NCI-H187 (cell line): ENCODE measurements around the gene PAX7.
"Not testable (repeated sequence)": the region's sequence is repeated elsewhere in the genome, so short reads cannot be mapped to it uniquely, and the experiment has no call there.

Experiments
- DNase-seq, 2 experiments: peaks; one replicate each; lab custom pipeline; 2025; lab: John Stamatoyannopoulos, UW

PAX7 gene

DNA sequence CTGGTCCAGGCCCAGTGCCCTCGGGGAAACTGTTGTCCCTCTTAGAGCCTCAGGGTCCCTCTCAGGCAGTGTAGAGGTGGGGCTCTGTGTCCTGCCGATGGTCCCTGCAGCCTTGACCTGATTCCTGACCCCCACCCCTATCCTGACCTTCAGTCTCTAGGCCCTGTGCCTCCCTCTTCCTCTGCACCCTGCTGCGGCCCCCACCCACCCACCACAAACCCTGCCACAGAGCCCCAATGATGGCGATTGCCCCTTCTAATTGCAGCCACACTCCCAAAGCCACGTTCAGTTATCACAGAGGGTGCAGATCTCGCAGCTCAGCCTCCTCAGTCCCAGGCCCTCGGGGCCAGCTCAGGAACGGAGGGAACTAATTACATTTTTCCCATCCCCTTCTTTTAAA, 99.7 kb downstream of the PAX7 start:
- DNase-seq: no peak

DNA sequence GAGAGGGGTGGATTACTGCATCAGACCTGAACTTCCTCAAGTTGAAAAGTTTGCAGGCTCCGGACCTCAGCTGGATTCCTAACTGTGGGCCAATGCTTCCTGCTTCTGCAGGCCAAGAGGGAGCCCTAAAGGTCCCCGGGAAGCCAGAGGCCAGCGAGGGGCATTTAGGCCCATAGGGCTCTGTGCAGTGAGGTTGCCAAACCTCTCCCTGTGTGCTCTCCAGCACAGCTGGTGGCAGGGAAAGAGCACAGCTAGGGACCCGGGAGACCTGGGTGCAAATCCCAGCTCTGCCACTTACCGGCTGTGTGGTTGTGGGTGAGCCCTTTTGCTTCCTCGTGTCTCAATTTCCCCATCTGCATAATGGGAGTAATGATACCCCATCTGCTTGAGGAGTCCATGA, 100.5 kb downstream of the PAX7 start:
- no peak for DNase-seq

GRCh38 chr1:18731591-18732235, 101.1 kb downstream of the PAX7 start:
- DNase-seq: no peak

DNA sequence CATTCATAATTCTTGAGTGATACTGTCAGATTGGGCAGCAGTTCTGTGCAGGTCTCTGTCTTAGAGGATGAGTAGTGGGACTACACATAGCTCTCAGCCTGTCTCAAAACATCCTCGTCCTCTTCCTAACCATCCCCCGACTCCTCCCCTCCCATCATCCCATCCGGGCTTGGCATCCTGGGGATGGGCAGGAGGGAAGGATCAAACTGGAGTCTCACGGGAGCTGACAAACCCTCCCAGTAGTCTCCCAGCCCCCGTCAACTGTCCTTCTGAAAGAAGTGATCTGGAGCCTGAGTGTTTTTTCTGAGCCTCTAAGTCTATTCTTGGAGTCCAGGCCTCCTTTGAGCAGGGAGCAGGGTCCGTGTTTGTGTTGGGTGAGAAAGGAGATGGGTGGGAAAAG, 102.0 kb downstream of the PAX7 start:
- DNase-seq: no peak

GRCh38 chr1:18734001-18734400, 103.4 kb downstream of the PAX7 start:
- no peak for DNase-seq

DNA sequence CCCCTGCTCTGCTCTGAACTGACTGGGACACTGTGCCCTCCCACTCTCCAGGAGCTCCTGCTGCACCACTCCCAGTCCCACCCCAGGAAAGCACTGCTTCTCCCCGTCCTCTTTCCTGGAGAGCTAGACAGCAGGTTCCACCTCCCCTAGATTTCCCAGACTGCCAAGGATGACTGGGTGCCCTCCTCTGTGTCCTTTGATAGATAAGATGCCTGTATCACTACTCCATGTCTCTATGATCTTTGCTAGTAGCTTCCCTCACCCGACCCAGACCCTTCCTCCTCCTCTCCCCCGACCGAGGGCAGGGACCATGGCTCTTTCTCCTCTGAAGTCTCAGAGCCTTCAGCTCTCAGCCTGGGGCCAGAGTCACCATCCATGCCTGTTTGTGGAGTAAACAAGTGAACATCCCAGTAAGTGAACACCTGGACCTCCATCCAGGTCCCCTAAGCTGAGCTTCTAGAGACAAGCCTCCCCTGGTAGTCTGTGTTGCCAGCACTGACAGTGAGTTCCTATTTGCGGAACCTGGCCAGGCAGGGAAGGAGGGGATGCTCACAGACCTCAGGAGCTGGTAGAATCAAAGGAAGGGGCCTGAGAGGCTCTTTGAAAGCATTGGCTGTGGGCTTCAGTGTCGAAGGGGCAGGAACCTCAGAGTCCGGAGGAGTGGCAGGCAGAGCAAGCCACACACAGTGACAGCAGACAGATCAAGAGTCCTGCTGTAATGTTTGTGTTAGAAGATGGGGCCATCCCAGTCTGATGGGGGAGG, 104.0 kb downstream of the PAX7 start:
- DNase-seq: no peak

GRCh38 chr1:18735224-18735997, 104.8 kb downstream of the PAX7 start:
- DNase-seq: no peak

- no peak for DNase-seq
Measured at GRCh38 chr1:18736958-18737357, 106.3 kb downstream of the PAX7 start.

GRCh38 chr1:18738126-18738525, 107.5 kb downstream of the PAX7 start:
- no peak for DNase-seq

DNA sequence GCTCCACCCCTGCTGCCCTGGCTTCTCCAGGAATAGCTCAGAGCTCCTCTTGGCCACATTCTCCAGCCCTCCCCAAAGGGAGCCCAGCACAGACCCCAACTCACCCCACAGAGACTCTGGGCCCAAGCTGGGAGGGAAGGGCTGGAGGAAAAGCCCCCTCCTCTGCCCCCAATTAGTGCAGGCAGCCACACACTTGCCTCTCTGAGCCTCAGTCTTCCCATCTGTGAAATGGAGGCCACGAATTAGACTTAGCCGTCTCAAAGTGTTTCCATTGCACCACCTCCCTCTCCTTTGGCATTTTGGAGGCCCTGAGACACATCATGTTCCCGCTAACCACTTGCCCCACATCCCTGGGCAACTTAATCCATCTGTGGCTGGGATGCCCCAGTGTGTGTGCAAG, 108.0 kb downstream of the PAX7 start:
- DNase-seq: no peak

DNA sequence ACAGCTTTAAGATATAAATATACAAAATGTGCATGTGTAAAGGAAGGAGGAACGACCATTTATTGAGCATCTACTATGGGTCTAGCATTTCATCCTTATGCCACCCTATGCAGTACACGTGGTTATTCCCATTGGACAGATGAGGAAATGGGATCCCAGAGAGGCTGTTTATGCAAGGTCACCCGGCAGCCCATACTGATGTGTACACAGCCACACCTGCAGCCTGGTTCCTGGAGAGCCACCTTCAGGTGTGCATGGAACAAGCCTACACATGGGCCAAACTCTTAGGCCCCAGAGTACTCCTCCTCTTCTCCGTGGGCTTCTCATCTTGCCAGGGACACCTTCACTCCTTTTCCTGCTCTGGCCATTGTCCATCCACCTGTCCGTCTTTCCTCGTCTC, 108.8 kb downstream of the PAX7 start:
- DNase-seq: no peak

DNA sequence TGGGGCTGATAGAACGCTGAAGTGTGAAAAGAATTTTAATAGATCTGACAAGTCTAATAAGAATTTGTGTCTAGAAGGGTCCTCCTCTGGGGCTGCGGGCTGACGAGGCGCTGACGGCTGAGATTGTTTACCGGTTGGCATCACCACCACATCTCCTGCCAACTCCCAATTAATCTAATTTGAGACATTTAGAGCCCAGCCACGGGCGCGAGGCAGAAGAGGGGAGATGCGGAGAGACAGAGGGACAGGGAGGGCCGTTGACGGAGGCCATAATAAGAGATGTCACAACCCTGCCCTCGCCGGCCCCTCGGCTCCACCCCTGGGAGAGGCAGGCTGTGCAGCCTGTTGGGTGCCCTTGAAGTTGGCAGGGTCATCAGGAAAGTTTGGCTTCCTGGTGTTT, 109.3 kb downstream of the PAX7 start:
- no peak for DNase-seq

GRCh38 chr1:18740617-18741016, 110.0 kb downstream of the PAX7 start:
- no peak for DNase-seq

DNA sequence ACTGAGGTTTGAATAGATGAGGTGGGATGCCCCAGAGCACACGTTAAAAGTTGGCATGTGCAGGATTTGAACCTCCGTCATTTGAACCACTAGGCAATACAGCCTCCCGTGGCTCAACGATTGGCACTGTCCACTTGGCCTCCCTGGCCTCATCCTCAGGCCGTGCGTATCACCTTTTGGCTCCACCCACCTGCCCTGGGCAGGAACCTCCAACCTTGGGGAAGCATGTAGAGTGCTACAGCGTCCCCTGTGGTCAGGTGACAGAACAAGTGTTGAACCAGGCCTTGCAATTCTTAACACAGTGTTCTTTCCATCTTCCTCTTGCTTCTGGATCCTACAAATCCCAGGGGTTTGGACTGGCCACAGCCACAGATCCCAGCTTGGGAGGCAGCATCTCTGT, 112.6 kb downstream of the PAX7 start:
- DNase-seq: no peak

DNA sequence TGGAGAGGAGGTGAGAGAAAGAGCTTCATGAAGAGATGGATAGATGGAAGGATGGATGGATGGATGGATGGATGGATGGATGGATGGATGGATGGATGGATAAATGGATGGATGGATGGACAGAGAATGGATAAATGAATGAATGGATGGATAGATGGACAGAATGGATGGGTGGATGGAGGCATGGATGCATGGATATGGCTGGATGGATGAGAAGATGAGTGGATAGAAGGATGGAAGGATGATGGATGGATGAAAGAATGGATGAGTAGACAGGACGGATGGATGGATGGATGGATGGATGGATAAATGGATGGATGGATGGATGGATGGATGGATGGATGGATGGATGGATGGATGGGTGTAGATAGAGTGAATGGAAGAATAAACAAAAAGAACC, 113.7 kb downstream of the PAX7 start:
- DNase-seq: not testable (repeated sequence)

- DNase-seq: no peak
Measured at GRCh38 chr1:18746981-18747380, 116.3 kb downstream of the PAX7 start.

- DNase-seq: no peak
Measured at GRCh38 chr1:18747671-18748070, 117.0 kb downstream of the PAX7 start.

DNA sequence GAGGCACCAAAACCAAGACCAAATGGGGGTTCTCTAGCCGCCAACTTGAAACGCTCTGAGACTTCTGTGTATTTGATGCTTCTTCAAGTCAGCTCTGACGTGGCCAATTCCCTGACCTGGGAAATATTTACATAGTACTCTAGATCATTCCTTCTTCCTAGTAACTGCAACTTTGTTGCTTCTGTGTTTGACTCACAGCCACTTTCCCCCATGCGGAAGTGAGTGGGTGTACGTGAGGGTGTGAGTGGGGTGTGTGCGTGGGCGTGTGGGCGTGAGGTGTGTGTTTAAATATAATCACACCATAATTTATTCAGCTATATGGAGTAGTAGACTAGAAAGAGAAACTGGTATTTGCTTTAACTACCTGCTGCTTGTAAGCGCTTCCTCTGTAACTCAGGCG, 117.8 kb downstream of the PAX7 start:
- DNase-seq: no peak

GRCh38 chr1:18749569-18749968, 118.9 kb downstream of the PAX7 start:
- DNase-seq: no peak

DNA sequence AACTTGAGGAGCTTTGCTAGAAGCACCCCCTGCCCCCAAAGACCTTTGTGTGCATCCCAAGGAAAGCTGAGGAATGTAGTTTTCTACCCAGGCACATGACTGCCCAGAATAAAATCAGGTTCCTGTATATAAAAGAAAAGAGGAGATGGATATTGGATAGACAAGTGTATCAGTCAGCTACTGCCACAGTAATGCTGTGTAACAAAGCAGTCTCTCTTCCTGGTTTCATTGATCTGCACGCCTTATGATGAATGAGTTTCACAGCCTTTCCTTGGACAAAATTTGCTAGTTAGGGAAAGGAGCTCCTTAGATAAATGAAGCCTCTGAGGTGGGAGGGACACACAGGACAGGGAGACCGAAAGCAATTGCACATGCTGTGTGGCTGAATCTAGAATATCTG, 120.0 kb downstream of the PAX7 start:
- DNase-seq: no peak

DNA sequence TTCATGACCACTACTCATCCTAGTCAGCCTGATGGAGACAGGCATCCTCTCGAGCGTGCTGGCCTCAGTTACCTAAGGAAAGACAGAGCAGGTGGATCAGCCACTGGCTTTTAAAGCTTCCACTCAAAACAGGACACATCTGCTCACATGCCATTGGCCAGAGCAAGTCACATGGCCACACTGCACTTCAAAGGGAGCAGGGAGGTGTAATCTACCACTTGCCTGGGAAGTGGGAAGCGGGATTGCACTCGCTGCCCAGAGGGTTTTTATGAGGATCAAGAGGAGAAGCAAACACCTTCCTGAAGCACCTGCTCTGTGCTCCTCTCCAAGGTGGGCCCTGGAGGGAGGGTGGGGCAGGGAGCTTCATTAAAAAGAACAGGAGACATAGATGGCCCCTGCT, 120.8 kb downstream of the PAX7 start:
- peak; percentile 27 to 65 for DNase-seq

DNA sequence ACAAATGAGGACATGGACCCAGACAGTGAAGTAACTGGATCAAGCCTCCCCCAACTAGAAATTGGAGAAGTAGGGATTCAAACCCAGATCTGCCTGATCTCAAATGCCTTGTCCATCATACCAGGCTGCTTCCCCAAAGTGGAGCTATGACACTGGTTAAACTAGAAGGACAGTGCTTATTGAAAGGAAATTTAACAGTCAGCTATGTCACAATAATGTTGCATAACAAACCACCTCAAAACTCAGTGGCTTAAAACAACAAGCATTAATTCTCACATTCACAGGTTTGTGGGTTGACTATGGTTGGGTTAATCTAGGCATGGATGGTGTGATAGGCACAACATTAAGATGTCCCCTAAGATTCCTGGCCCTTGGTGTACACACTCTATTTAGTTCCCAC, 121.8 kb downstream of the PAX7 start:
- no peak for DNase-seq

- peak in 1 of 2 experiments; percentile 6 for DNase-seq
Measured at GRCh38 chr1:18760156-18760555, 129.5 kb downstream of the PAX7 start.
